HepG2 (cell line): Measurements from ENCODE around the gene CRYBB2.

Experiments
- ARNT ChIP-seq: fragments of 450-650 bp; IDR thresholded peaks from 2 replicates; pipeline ENCODE4 v1.6.1; 2017
- CTCF ChIP-seq: sonication (generic); formaldehyde crosslinking; IDR thresholded peaks from 2 replicates; pipeline ENCODE4 v1.5.0; 2020; ENCODE audit warnings: mild to moderate bottlenecking, missing genetic modification reagents, moderate library complexity
- NCOA2 ChIP-seq: sonication (generic); formaldehyde crosslinking; IDR thresholded peaks from 2 replicates; pipeline ENCODE4 v1.8.0; 2022; ENCODE audit warnings: inconsistent platforms
- RXRA ChIP-seq: sonication (generic); formaldehyde crosslinking; IDR thresholded peaks from 2 replicates; pipeline ENCODE4 v1.5.1; 2020; ENCODE audit warnings: missing genetic modification reagents
- TAF15 ChIP-seq: fragments of 200-400 bp; formaldehyde crosslinking; IDR thresholded peaks from one replicate; pipeline ENCODE4 v1.6.1; 2018; ENCODE audit warnings: mild to moderate bottlenecking, low read depth, low read length; ENCODE audit not compliant: poor library complexity, severe bottlenecking
- TBX3 ChIP-seq: fragments of 450-650 bp; IDR thresholded peaks from 2 replicates; pipeline ENCODE4 v1.6.1; 2017; ENCODE audit warnings: antibody characterized with exemption, mild to moderate bottlenecking, inconsistent platforms, borderline replicate concordance
- ZBTB49 ChIP-seq: sonication (generic); formaldehyde crosslinking; IDR thresholded peaks from 2 replicates; pipeline ENCODE4 v1.4.0; 2020; ENCODE audit warnings: missing genetic modification reagents, borderline replicate concordance
- ZNF629 ChIP-seq: sonication (generic); formaldehyde crosslinking; conservative IDR thresholded peaks from 2 replicates; pipeline ENCODE4 v1.5.0; 2020; ENCODE audit warnings: missing genetic modification reagents
- ZNF713 ChIP-seq: sonication (generic); formaldehyde crosslinking; IDR thresholded peaks from 2 replicates; pipeline ENCODE4 v1.4.0; 2020; ENCODE audit warnings: mild to moderate bottlenecking, missing genetic modification reagents
- TF ChIP-seq, protein P1 (sequence below): sonication (generic); formaldehyde crosslinking; IDR thresholded peaks from 2 replicates; pipeline ENCODE4 v1.5.1; 2020; ENCODE audit warnings: mild to moderate bottlenecking, missing genetic modification reagents, moderate library complexity
- TF ChIP-seq, protein P2 (sequence below): sonication (generic); formaldehyde crosslinking; IDR thresholded peaks from 2 replicates; pipeline ENCODE4 v1.4.0; 2020; ENCODE audit warnings: low read depth, mild to moderate bottlenecking, missing genetic modification reagents

DNA sequence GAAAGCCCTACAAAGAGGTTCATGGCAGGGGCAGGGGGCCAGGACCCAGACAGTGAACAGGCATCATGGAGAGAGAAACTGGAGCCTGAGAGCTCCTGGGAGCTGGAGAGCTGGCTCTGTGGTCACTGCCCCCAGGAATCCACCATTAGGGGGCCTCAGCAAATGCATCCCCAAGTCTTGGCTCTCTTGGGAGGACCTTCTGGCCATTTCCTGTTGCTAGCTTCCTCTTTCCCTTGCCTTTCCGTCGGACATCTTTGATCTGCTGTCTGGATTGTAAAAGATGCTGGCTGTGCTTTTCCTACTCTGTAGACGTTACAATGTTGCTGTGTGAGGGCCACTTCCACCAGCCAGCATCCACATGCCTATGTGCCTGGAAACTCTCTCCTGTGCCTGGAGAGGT, 7.1 kb upstream of the CRYBB2 start:
- TF ChIP-seq ZBTB49 (CRISPR knock-in tag) (no peak), NCOA2 (CRISPR knock-in tag) (no peak), TAF15 (no peak), CTCF (CRISPR knock-in tag) (no peak), RXRA (CRISPR knock-in tag) (no peak), ZNF629 (CRISPR knock-in tag) (no peak), ARNT (no peak), ZNF713 (no peak), TBX3 (no peak)
- TF ChIP-seq, protein P1, sequence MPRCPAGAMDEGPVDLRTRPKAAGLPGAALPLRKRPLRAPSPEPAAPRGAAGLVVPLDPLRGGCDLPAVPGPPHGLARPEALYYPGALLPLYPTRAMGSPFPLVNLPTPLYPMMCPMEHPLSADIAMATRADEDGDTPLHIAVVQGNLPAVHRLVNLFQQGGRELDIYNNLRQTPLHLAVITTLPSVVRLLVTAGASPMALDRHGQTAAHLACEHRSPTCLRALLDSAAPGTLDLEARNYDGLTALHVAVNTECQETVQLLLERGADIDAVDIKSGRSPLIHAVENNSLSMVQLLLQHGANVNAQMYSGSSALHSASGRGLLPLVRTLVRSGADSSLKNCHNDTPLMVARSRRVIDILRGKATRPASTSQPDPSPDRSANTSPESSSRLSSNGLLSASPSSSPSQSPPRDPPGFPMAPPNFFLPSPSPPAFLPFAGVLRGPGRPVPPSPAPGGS, result no peak
- TF ChIP-seq, protein P2, sequence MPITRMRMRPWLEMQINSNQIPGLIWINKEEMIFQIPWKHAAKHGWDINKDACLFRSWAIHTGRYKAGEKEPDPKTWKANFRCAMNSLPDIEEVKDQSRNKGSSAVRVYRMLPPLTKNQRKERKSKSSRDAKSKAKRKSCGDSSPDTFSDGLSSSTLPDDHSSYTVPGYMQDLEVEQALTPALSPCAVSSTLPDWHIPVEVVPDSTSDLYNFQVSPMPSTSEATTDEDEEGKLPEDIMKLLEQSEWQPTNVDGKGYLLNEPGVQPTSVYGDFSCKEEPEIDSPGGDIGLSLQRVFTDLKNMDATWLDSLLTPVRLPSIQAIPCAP (CRISPR knock-in tag), result no peak
